Activated CD8-positive, alpha-beta memory T cell treated with anti-CD3 and anti-CD28 coated beads for 24 hours (primary cell): ENCODE measurements around the gene SMARCC2.
A peak's percentile ranks its signal among the peaks of the same experiment; 100 is the strongest.

Experiments used
- DNase-seq: peaks from one replicate; pipeline ENCODE4 v3.0.0-alpha.2; 2020

Gene SMARCC2

DNA sequence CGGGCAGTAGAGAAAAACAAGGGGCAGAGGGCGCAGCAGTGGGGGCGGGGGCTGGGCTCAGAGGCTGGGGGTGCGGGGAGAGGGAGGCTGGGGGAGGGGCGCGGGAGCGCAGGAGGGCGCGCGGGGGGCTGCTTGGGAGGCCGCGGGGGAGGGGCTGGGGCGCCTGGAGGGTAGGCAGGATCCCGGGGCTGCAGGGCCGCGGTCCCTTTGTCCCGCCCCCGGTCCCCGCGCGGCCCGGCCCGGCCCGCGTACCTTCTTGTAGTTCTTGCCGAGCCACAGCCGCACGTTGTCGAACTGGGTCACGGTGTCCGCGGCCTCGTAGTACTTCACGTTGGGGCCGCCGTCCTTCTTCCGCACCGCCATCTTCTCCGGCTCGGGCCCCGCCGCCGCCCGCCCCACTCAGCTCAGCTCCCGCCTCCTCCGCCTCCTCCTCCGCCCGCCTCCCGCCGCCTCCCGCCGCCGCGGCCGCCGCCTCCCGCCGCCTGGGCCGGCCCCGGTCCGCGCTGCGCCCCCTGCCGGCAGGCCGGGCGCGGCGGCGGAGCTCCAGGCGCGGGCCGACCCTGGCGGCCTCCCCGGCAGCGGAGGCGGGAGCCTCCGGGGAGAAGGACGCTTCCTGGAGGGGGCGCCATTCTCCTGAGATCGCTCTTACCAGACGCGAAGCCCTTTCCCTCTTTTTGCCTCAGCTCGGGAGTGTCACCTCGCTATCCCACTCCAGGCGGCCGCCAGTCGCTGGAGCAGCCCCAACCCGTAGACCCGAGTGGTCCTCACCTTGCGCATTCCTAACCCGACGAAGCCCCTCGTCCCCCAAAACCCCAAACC is at the start of gene SMARCC2:
Gene SMARCC2, minus strand, starts transcription at position 385 of the 819 bp plus-strand sequence. Its CDS starts 22 bp downstream, at position 363.
- peak; percentile 91 for DNase-seq

- no peak for DNase-seq
Measured at GRCh38 chr12:56237552-56237951, 48.3 kb upstream of the SMARCC2 start.

DNA sequence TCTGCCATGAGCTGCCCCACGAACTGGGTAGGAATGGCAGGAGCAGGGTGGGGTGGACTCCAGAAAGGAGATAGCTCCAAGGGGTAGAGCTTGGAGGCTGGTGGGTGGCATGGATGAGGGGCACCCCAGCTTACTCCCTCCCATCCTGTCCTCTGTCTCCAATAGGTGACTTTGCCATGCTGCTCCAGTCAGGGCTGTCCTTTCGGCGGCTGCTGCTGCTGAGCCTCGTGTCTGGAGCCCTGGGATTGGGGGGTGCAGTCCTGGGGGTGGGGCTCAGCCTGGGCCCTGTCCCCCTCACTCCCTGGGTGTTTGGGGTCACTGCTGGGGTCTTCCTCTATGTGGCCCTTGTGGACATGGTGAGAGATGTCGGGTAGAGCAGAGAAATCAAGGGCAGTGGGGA is 47.7 kb upstream of the SMARCC2 start:
- no peak for DNase-seq

- DNase-seq: no peak
Measured at GRCh38 chr12:56236091-56236490, 46.8 kb upstream of the SMARCC2 start.

DNA sequence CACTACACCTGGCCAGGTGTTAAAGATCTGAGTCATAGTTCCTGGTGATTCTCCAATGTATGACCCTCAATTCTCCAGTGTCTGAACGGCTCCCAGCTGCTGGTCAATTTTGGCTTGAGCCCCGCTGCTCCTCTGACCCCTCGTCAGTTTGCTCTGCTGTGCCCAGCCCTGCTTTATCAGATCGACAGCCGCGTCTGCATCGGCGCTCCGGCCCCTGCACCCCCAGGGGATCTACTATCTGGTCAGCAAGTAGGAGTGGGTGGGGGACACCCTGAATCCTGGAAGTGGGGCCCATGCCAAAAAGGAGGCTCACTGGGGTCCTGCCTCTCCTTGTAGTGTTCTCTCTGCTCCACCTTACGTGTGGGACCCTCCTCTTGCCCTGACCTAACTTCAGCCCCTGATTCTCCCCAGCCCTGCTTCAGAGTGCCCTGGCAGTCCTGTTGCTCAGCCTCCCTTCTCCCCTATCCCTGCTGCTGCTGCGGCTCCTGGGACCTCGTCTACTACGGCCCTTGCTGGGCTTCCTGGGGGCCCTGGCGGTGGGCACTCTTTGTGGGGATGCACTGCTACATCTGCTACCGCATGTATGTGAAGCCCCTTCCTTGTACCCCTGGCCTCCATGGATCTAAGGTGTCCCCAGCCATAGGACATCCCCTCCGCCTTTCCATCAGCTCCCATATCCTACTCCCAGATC is 45.6 kb upstream of the SMARCC2 start:
- DNase-seq: no peak

- no peak for DNase-seq
Measured at GRCh38 chr12:56231184-56231582, 41.9 kb upstream of the SMARCC2 start.

DNA sequence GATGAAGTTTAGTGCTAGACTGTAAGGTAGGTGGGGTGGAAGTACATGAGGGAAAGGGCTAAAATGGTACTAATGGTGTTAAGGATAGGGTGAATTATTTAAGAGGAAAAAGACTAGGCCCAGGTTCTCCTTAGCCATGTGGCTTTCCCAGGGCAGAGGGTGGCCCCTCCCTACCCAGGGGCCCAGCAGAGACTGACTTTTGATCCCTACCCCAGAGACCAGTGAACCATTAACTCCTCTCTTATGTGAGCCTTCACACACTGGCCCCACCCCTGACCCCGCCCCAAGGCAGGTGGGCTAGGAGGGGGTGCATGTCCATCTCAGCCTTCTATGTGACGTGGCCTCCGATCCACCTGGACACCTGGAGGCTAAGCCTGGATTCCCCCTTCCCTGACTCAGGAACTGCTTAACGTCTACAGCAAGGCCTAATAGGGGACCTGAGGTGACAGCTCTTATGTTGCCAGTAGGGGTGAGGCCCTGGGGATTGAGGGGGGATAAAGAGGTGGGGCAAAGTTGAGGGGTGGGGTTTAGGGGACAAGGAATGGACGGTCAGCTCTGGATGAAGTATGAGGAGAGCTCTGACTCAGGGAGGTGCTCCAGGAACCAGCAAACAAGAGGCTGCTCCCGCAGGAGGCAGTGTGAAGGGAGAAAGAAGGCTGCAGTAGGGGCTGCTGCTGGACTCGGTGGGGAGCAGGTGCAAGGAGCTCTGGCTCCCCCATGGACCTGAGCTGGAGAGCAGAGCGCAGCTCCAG is 41.3 kb upstream of the SMARCC2 start:
- DNase-seq: no peak

DNA sequence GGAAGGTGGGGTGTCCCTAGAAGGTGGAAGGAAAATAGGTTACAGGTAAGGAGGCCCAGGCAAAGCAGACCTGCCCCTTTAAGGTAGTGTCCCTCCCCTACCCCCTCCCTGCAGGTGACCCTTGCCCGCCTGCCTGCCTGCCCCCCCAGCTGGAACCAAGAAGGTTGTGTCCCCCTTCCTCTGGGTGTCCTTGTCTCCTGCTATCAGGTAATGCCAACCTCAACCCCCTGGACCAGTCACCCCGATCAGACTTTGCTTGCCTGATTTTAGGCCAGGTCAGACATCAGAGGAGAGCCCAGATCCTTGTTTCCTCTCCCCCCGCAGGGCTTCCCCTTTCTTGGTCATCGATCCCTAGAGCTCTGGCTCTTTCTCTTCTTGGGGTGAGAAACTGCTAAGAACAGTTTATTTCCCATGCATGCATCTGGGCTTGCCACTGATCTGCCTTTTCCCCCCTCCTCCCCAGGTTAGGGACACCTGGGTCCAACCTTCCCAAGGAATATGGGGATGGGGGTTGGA is 40.7 kb upstream of the SMARCC2 start, which contains the start of gene SLC39A5:
Gene SLC39A5, plus strand, starts transcription at position 136 of the 516 bp plus-strand sequence. CDS start 1,224 bp downstream, outside the sequence.
- DNase-seq: no peak

DNA sequence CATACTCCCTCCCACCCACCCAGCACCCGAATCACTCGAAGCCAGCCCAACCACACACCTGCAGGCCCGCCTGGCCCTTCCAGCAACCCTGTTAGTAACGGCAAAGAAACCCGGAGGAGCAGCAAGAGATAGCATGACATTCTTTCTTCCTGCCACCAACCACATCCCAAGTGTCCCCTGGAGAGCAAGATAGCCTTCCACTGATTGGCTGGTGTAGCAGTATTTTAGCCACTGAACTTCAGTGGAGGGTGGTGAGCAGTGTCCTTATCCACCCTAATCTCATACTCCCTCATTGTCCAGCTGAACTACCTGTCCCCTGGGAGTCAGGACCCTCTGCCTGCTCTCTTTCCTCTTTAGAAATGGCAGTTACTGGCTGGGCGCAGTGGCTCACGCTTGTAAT is 39.8 kb upstream of the SMARCC2 start:
- no peak for DNase-seq

GRCh38 chr12:56224954-56225353 is 35.7 kb upstream of the SMARCC2 start:
- DNase-seq: no peak

DNA sequence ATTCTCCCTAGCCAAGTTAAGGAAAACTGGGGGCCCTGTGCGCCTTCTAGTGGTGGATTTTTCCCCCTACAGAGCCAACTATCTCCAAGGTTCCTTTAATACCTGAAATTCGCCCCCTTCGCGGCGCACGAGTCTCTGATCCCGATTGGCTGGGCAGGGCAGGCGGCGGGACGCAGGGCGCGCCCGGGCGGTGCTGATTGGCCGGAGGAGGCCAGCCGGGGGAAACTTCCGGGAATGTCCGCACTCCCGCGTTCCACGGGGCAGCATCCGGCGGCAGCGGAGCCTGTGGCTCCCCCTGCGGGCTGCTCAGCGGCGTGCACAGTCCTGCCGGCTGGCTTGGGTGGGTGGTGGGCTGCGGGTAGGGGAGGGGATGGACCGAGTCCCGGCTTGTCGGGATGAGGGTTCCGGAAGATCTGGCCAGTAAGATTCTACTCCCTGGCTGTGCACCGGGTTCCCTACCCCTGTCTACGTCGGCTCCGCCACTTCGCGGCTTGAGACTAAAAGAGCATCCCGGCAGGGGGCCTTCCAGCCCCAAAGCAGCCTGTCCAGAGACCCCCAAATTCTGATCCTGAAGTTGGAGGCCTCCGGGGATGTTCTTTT is 34.9 kb upstream of the SMARCC2 start, which contains the start of gene NABP2:
Gene NABP2, plus strand, starts transcription at position 241 of the 600 bp plus-strand sequence. CDS start 515 bp downstream, outside the sequence.
- DNase-seq: peak; percentile 96

DNA sequence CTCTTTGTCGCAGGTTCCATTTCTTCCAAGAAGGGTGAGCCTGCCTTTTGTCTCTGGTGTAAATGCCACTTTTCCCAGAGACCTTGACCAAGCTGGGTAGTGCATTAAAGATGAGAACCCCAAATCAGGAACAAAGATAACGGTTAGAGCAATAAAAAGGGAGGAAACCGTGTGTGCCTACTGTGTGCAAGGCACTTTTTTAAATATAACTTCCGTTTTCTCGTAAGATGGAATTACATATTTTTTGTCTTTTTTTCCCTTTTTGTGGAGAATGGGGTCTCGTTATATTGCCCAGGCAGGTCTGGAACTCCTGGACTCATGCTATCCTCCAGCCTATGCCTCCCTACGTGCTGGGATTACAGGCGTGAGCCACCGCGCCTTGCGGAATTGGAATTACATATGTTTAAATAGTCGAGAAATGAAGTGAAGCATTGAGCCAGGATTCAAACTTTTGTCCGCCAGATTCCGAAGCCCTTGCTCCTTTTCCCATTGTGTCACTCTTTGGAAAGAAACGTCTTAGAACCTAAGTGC is 34.4 kb upstream of the SMARCC2 start:
- no peak for DNase-seq

GRCh38 chr12:56222531-56222895 is 33.2 kb upstream of the SMARCC2 start:
- no peak for DNase-seq

GRCh38 chr12:56221757-56222530 is 32.7 kb upstream of the SMARCC2 start, which contains the start of gene RNF41:
RNF41 (minus strand) TSS chr12:56221922; CDS start chr12:56214047, 7,875 bp downstream.
- peak; percentile 96 for DNase-seq

DNA sequence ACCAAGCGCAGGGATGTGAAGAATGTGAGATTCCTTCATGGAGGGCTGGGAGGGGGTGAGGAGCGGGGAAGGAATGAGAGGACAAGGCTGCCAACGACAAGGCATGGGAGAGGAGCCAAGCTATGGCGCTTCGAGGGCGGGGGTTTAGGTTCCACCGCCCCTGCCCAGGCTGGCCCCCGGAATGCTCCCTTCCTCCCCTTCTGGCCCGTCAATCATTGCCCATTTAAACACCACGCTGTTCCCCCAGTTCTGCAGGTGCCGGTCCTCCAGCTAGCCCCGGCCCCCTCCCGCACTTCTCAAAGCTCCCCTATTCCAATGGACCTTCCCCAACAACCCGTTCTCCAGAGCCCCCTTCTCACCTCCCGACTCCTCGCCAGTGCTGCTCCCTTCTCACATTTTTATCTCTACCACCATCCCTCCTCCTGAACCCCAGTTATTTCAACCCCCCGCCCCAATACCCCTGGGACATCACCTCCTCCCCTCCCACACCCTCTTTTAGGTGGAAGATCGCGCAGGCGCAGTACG is 32.0 kb upstream of the SMARCC2 start:
- no peak for DNase-seq

DNA sequence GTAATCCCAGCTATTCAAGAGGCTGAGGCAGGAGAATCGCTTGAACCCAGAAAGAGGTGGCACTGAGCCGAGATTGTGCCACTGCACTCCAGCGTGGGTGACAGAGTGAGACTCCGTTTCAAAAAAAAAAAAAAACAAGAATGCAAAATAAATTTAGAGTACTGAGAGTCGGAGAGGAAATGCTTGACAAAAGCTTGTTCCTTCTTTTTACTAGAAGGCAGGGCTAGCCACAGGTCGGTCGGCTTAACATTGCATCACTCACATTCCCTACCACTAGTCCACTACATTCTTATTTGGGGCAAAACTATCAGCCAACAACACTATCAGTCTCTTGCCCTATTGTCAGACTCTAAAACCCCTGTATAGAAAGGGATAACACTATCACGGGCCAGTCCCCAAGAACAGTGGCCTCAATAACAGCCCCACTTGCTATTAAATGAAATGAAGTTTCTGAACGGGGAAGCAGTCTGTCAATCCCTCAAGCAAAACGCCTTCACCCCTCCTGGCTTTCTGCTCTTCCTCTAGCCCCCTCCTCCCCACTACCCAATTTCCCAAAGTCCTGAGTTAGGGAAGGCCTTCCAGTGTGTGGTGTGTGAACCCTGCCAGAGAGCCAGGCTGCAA is 31.4 kb upstream of the SMARCC2 start:
- DNase-seq: no peak

GRCh38 chr12:56219840-56220239 is 30.6 kb upstream of the SMARCC2 start:
- no peak for DNase-seq

- no peak for DNase-seq
Measured at GRCh38 chr12:56216461-56216860, 27.2 kb upstream of the SMARCC2 start.

DNA sequence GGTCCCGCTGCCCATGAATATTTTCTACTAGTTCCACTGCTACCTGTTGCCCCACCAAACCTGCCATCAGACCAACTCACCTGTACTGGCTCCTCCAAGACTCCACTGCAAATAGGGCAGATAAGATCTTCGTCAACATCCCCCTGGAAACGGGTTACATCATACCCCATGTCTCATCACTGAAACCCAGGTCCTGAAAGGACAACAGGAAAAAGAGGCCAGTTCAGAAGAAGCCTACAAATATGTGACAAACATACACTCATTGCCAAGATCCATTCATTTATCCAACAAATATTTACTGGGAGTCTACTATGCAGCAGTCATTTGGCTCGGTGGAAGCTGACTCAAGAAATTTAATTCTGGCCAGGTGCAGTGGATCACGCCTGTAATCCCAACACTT is 24.6 kb upstream of the SMARCC2 start:
- no peak for DNase-seq

GRCh38 chr12:56212361-56212760 is 23.1 kb upstream of the SMARCC2 start:
- DNase-seq: no peak

- no peak for DNase-seq
Measured at GRCh38 chr12:56208006-56208405, 18.7 kb upstream of the SMARCC2 start.
